ENCODE measurements around the gene GATD1.
A peak's percentile ranks its signal among the peaks of the same experiment; 100 is the strongest.
"Not testable (repeated sequence)": the region's sequence is repeated elsewhere in the genome, so short reads cannot be mapped to it uniquely, and the experiment has no call there.

GATD1 gene

GRCh38 chr11:761526-762108 is 15.7 kb downstream of the GATD1 start:
- DNase-seq = no peak

GRCh38 chr11:760236-760635 is 17.1 kb downstream of the GATD1 start:
- DNase-seq = no peak

- DNase-seq = no peak
Observed at GRCh38 chr11:749731-750130, 27.6 kb downstream of the GATD1 start.

GRCh38 chr11:748007-748359 is 29.3 kb downstream of the GATD1 start:
- no peak for DNase-seq

- DNase-seq = peak; percentile 92
Observed at GRCh38 chr11:747158-748006, 29.9 kb downstream of the GATD1 start, which contains the start of gene TALDO1. TSS of gene TALDO1 (plus strand) at chr11:747464. CDS start at chr11:747482, 18 bp downstream.

GRCh38 chr11:746289-747157 is 30.8 kb downstream of the GATD1 start:
- no peak for DNase-seq

GRCh38 chr11:745428-745827 is 31.9 kb downstream of the GATD1 start:
- DNase-seq = no peak

- no peak for DNase-seq
Observed at GRCh38 chr11:742571-743201, 34.6 kb downstream of the GATD1 start.

GRCh38 chr11:742156-742546 is 35.1 kb downstream of the GATD1 start:
- no peak for DNase-seq

- not testable (repeated sequence) for DNase-seq
Observed at GRCh38 chr11:737899-738298, 39.4 kb downstream of the GATD1 start.

GRCh38 chr11:737366-737765 is 39.9 kb downstream of the GATD1 start:
- no peak for DNase-seq

GRCh38 chr11:734541-734940 is 42.7 kb downstream of the GATD1 start:
- DNase-seq = not testable (repeated sequence)

- DNase-seq = no peak
Observed at GRCh38 chr11:733072-733471, 44.2 kb downstream of the GATD1 start.

GRCh38 chr11:729492-730074 is 47.7 kb downstream of the GATD1 start:
- DNase-seq = peak; percentile 49

- no peak for DNase-seq
Observed at GRCh38 chr11:728901-729491, 48.3 kb downstream of the GATD1 start.

- DNase-seq = peak; percentile 81
Observed at GRCh38 chr11:727859-728748, 49.2 kb downstream of the GATD1 start.

- peak; percentile 37 for DNase-seq
Observed at GRCh38 chr11:727281-727701, 50.0 kb downstream of the GATD1 start.

GRCh38 chr11:726278-727220 is 50.7 kb downstream of the GATD1 start:
- peak; percentile 69 for DNase-seq

- DNase-seq = peak; percentile 38
Observed at GRCh38 chr11:725624-726202, 51.6 kb downstream of the GATD1 start.

Data from left hindlimb (tissue), 1 donor.